Measurements from ENCODE around the gene BGLAP.

BGLAP gene

DNA sequence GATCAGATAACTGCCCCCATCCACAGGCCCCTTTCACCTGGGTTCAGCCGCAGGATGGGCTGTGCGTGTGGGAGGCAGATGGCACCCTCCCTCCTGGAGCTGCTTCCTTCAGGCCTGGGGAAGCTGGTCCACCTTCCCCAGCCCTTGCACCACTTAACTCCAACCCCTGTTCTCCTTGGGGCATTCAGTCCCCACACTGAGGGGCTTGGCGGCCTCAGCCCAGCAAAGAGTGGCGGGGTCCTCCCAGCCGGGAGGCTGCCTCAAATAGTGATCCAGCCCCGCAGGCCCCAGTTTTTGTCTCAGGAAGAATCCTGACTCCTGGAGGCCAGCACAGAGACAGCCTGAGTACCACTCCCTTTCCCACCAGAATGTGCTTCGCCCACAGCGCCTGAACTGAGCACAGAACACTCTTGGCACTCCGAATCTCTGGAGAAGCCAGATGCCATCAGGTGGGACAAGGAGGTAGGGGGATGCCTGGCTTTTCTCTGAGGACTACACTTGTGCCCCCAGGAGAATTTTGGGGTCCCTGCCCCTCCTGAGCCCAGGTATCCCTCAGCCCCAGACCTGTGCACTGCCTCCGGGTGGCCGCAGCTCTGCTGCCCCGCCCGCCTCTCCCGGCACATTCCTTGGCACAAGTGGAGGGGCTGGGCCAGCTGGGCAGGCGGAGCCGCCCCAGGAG is 4.9 kb downstream of the BGLAP start:
- TF ChIP-seq FOXP2 (optimal IDR thresholded peaks at IDR 0.05; ENCODE audit: borderline replicate concordance, extremely low read depth, extremely low read length, insufficient read depth): no peak

DNA sequence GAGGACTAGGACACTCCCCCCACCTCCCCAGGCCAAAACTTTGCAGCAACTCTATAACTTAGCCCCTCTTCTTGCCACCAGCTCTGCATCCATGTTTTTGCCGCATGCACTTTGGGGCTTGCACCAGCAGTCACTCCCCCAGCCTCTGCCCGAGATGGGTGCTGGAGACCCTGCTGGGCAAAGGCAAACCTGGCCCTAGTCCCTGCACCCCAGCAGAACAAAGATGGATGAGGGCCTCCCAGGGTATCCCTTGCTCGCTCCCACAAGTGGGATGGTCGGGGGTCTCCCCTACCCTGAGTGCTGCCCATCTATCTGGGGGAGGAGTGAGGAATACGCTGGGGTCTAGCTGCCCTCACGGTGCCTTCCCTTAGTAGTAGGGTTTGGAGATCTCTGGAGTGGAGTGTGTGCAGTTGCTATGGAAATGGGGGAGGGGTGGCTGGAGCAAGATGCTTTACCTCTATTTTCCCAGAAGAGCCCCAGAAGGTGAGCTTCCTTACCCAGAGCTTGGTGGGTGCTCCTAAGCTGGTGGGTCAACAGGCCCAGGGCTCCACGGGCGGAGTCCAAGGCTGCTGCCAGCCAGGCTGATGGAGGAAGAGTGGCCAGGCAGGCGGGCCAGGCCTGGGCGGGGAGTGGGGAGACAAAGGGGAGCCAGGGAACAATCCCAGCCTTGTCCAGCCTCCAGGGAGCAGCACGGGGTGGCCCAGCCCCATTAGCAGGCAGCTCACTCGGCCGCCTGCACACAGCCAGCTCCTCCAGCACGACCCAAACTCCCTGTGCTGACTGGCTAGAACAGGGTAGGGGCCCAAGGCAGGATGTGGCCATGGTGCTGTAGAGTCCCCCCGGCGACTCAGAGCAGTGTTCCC is 5.7 kb downstream of the BGLAP start, which contains the start of gene PAQR6:
Gene PAQR6, minus strand, starts transcription at position 597 of the 863 bp plus-strand sequence. CDS start 1,325 bp downstream, outside the sequence.
- TF ChIP-seq POLR2AphosphoS5 (IDR thresholded peaks at IDR 0.05; ENCODE audit: low read depth, low read length) (peak; percentile 61; the same call in 1 of the 2 replicates), SIN3A (IDR thresholded peaks at IDR 0.05; ENCODE audit: borderline replicate concordance, insufficient read depth, low read length) (no peak)

DNA sequence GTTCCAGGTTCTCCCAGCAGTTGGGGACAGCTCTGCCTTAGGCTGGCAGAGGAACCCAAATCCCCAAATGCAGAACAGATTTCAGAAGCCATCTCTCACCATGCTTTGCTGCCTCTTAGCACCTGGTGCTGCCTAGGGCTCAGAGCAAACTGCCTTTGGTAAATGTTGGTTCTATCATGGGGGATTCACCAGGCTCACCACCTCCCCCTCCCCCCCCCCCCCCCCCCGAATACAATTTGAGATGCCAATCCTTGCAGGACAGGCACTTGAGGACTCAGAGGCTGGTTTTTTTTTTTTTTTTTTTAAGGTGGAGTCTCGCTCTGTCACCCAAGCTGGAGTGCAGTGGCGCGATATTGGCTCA is 6.3 kb downstream of the BGLAP start:
- TF ChIP-seq FOXP2 (optimal IDR thresholded peaks at IDR 0.05; ENCODE audit: borderline replicate concordance, extremely low read depth, extremely low read length, insufficient read depth) (no peak), SIN3A (IDR thresholded peaks at IDR 0.05; ENCODE audit: borderline replicate concordance, insufficient read depth, low read length) (no peak)
- TF ChIP-seq, protein P1, sequence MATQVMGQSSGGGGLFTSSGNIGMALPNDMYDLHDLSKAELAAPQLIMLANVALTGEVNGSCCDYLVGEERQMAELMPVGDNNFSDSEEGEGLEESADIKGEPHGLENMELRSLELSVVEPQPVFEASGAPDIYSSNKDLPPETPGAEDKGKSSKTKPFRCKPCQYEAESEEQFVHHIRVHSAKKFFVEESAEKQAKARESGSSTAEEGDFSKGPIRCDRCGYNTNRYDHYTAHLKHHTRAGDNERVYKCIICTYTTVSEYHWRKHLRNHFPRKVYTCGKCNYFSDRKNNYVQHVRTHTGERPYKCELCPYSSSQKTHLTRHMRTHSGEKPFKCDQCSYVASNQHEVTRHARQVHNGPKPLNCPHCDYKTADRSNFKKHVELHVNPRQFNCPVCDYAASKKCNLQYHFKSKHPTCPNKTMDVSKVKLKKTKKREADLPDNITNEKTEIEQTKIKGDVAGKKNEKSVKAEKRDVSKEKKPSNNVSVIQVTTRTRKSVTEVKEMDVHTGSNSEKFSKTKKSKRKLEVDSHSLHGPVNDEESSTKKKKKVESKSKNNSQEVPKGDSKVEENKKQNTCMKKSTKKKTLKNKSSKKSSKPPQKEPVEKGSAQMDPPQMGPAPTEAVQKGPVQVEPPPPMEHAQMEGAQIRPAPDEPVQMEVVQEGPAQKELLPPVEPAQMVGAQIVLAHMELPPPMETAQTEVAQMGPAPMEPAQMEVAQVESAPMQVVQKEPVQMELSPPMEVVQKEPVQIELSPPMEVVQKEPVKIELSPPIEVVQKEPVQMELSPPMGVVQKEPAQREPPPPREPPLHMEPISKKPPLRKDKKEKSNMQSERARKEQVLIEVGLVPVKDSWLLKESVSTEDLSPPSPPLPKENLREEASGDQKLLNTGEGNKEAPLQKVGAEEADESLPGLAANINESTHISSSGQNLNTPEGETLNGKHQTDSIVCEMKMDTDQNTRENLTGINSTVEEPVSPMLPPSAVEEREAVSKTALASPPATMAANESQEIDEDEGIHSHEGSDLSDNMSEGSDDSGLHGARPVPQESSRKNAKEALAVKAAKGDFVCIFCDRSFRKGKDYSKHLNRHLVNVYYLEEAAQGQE (IDR thresholded peaks at IDR 0.05; ENCODE audit: insufficient read depth in 1 of 2, low read depth in 2 of 2, low read length in 2 of 2): no peak

DNA sequence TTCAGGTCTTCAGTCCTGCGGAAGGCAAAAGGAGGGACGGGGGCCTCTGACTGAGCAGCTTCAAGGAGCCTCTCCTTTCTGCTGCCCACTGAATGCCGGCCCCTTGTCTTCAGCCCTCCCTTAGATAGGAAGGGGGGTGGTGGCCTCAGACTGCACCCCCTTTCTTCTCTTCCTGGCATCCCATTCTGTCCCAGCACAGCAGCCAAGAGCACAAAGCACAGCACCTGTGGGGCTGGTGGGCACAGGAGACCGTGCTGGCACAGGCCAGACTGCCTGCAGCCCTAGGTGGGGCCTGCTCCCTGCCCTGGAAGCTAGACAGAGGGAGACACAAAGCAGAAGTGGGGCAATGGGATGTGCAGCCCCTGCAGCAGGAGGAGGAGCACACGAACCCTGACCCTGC is 7.6 kb downstream of the BGLAP start:
- no peak for TF ChIP-seq FOXP2 (optimal IDR thresholded peaks at IDR 0.05; ENCODE audit: borderline replicate concordance, extremely low read depth, extremely low read length, insufficient read depth)
- no peak for TF ChIP-seq POLR2AphosphoS5 (IDR thresholded peaks at IDR 0.05; ENCODE audit: low read depth, low read length)
- TF ChIP-seq SIN3A (IDR thresholded peaks at IDR 0.05; ENCODE audit: borderline replicate concordance, insufficient read depth, low read length): no peak
- no peak for TF ChIP-seq TAF1 (IDR thresholded peaks at IDR 0.05; ENCODE audit: borderline replicate concordance, insufficient read depth, low read length)
- TF ChIP-seq, protein P1 (IDR thresholded peaks at IDR 0.05; ENCODE audit: insufficient read depth in 1 of 2, low read depth in 2 of 2, low read length in 2 of 2): no peak

DNA sequence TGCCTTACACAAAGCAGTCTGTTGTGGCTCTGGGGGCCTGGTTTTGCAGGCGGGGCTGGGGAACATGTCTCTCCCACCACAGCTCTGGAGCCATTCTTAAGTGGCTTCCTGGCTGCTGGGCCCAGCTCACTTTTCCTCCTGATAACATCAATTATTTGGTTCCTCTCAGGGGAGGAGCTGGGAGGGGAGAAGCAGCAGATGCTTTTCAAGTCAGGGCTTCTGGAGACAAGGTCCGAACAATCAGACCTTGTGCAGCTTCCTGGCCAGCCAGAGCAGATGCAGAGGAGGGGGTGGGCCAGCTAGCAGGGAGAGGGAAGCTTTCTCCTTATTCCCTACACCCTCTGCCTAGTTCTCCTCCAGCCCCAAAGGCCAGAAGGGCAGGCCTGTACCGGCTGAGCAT is 9.5 kb downstream of the BGLAP start:
- no peak for TF ChIP-seq TAF1 (IDR thresholded peaks at IDR 0.05; ENCODE audit: borderline replicate concordance, insufficient read depth, low read length)
- no peak for TF ChIP-seq FOXP2 (optimal IDR thresholded peaks at IDR 0.05; ENCODE audit: borderline replicate concordance, extremely low read depth, extremely low read length, insufficient read depth)
- no peak for TF ChIP-seq POLR2AphosphoS5 (IDR thresholded peaks at IDR 0.05; ENCODE audit: low read depth, low read length)
- TF ChIP-seq, protein P1 (IDR thresholded peaks at IDR 0.05; ENCODE audit: insufficient read depth in 1 of 2, low read depth in 2 of 2, low read length in 2 of 2): no peak
- no peak for TF ChIP-seq SIN3A (IDR thresholded peaks at IDR 0.05; ENCODE audit: borderline replicate concordance, insufficient read depth, low read length)

DNA sequence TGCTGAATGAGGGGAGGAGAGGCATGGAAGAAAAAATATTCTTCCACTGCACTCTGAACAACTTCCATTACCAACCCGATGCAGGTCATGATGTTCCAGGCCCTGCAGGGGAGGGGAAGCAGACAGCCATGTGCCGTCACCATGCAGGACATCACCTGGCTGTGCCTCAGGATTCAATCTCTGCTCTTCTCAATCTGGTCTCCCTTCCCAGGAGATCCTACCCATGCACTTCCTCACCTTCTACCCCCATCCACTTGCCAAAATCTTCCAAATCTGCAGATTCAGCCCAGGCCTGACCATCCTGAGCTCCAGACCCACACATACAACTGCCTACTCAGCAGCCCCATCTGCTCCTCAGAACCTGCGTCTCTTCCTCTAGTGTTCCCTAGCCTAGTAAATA is 11.7 kb downstream of the BGLAP start:
- no peak for TF ChIP-seq TAF1 (IDR thresholded peaks at IDR 0.05; ENCODE audit: borderline replicate concordance, insufficient read depth, low read length)
- no peak for TF ChIP-seq POLR2AphosphoS5 (IDR thresholded peaks at IDR 0.05; ENCODE audit: low read depth, low read length)
- TF ChIP-seq SIN3A (IDR thresholded peaks at IDR 0.05; ENCODE audit: borderline replicate concordance, insufficient read depth, low read length): no peak
- TF ChIP-seq, protein P1 (IDR thresholded peaks at IDR 0.05; ENCODE audit: insufficient read depth in 1 of 2, low read depth in 2 of 2, low read length in 2 of 2): no peak
- TF ChIP-seq FOXP2 (optimal IDR thresholded peaks at IDR 0.05; ENCODE audit: borderline replicate concordance, extremely low read depth, extremely low read length, insufficient read depth): no peak
